A673 (cell line): ENCODE data around the gene LPXN. TPM values are rescaled to one million over a fixed set of nuclear protein-coding genes. Genes with fewer than 3 reads are reported as not detected.

Experiments
- BruUV-seq: library from RNA; stranded (reverse); fragments of 400-500 nt; replicated peaks from 2 replicates; lab custom pipeline; 2021; lab: Mats Ljungman, UMichigan
- CTCF ChIA-PET: fragments of 300-600 bp; sonication (Branson Sonifier 250); formaldehyde crosslinking; loops from one replicate; lab custom pipeline; 2022; ENCODE audit warnings: antibody characterized with exemption; lab: Charles Lee
- POLR2A ChIA-PET: fragments of 300-600 bp; sonication (Branson Sonifier 250); formaldehyde crosslinking; loops from one replicate; lab custom pipeline; 2022; ENCODE audit warnings: antibody characterized with exemption; ENCODE audit not compliant: low non-redundant PET; lab: Charles Lee
- DNase-seq: peaks from one replicate; pipeline ENCODE4 v3.0.0-alpha.2; 2015; ENCODE audit warnings: low spot score
- H3K27ac ChIP-seq: fragments of 200-600 bp; sonication (generic); 2 replicates; pipeline ENCODE4 v1.5.1; 2016; ENCODE audit warnings: mixed run types, low read depth, mild to moderate bottlenecking, mixed read lengths, antibody characterized with exemption, low read length; ENCODE audit not compliant: poor library complexity, severe bottlenecking
- H3K27me3 ChIP-seq: fragments of 200-600 bp; sonication (generic); replicated peaks from 2 replicates; pipeline ENCODE4 v1.6.1; 2017; ENCODE audit warnings: mixed run types, low read depth, mild to moderate bottlenecking, mixed read lengths, antibody characterized with exemption, low read length; ENCODE audit not compliant: insufficient read depth, poor library complexity
- H3K36me3 ChIP-seq: fragments of 200-600 bp; sonication (generic); 2 replicates; pipeline ENCODE4 v1.6.1; 2016; ENCODE audit warnings: mixed run types, mild to moderate bottlenecking, mixed read lengths, antibody characterized with exemption, low read length; ENCODE audit not compliant: insufficient read depth, poor library complexity, severe bottlenecking
- H3K4me1 ChIP-seq: fragments of 200-600 bp; sonication (generic); 2 replicates; pipeline ENCODE4 v1.6.1; 2017; ENCODE audit warnings: mixed run types, mild to moderate bottlenecking, mixed read lengths, antibody characterized with exemption, low read length; ENCODE audit not compliant: insufficient read depth, poor library complexity, severe bottlenecking
- H3K4me3 ChIP-seq: fragments of 200-600 bp; sonication (generic); 2 replicates; pipeline ENCODE4 v1.5.1; 2016; ENCODE audit warnings: low read depth, mixed run types, mild to moderate bottlenecking, mixed read lengths, low read length; ENCODE audit not compliant: poor library complexity, severe bottlenecking
- H3K9me3 ChIP-seq: fragments of 200-600 bp; sonication (generic); 2 replicates; pipeline ENCODE4 v1.6.1; 2016; ENCODE audit warnings: mixed run types, low read depth, mild to moderate bottlenecking, mixed read lengths, antibody characterized with exemption, low read length; ENCODE audit not compliant: poor library complexity, severe bottlenecking
- EZH2 ChIP-seq: fragments of 200-600 bp; sonication (generic); IDR thresholded peaks from 2 replicates; pipeline ENCODE4 v1.6.1; 2017; ENCODE audit warnings: borderline replicate concordance, low read depth, mild to moderate bottlenecking, mixed read lengths, antibody characterized with exemption, low read length; ENCODE audit not compliant: poor library complexity, severe bottlenecking
- intact Hi-C: fragments of 100-400 bp; cut with micrococcal nuclease; formaldehyde crosslinking; loops from one replicate; pipeline ENCODE4 v1.10.0; 2022; ENCODE audit not compliant: unreplicated experiment
- total RNA-seq: library from RNA; stranded (reverse); gene quantifications from 2 replicates; pipeline ENCODE4 v1.2.3, GENCODE V29; 2021
- TF ChIP-seq, protein P1 (sequence below): fragments of 300-800, 200-600 bp; sonication (generic); conservative IDR thresholded peaks from 2 replicates; pipeline ENCODE4 v1.5.1; 2017; ENCODE audit warnings: low read depth, mild to moderate bottlenecking, antibody characterized with exemption, low read length, moderate library complexity, mixed read lengths

Gene LPXN
- total RNA-seq, 1 experiment from 2014 or later = 3.3 TPM

DNA sequence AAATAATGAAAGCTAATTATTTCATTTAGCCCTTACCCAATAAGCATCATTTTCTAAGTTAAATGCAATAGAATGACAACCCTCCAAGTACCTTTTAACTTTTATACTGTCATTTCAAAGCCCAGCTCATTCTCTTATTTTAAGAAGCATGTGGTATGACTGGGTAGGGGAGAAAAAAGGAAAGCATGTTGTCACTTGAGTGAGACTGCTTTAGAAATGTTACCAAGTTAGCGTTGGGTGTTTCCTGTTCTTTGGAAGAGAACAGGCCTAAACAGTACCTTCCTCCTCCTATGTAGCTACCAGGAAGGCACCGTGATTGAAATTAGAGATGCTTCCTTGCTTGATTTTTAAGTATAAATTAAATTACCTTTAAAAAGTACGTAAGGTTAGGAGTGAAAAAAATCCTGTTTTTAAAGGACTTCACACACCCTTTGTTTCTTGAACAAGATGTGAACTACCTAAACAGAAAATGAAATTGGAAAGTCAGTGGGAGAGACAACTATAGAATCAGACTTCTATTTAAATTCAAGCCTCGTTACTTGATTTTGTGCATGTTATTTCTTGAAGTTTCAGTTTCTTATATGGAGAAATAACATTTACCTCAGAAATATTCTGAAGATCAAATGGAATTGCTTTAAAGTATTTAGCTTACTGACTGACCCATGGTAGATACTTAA, 46.1 kb upstream of the LPXN start:
- Histone ChIP-seq H3K27ac (no peak overlapping the region), H3K9me3 (no peaks in the 10 kb centered on the region), H3K27me3 (no peaks in the 10 kb centered on the region), H3K4me3 (no peak overlapping the region), H3K4me1 (peaks cover 13% of the 10 kb centered on the region), H3K36me3 (peaks cover 84% of the 10 kb centered on the region)
- DNase-seq = no peak
- intact Hi-C loops = no loop called here
- no TSS peak for BruUV-seq
- CTCF ChIA-PET = no interaction called here
- TF ChIP-seq, protein P1, sequence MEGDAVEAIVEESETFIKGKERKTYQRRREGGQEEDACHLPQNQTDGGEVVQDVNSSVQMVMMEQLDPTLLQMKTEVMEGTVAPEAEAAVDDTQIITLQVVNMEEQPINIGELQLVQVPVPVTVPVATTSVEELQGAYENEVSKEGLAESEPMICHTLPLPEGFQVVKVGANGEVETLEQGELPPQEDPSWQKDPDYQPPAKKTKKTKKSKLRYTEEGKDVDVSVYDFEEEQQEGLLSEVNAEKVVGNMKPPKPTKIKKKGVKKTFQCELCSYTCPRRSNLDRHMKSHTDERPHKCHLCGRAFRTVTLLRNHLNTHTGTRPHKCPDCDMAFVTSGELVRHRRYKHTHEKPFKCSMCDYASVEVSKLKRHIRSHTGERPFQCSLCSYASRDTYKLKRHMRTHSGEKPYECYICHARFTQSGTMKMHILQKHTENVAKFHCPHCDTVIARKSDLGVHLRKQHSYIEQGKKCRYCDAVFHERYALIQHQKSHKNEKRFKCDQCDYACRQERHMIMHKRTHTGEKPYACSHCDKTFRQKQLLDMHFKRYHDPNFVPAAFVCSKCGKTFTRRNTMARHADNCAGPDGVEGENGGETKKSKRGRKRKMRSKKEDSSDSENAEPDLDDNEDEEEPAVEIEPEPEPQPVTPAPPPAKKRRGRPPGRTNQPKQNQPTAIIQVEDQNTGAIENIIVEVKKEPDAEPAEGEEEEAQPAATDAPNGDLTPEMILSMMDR = no peak
- POLR2A ChIA-PET = no interaction called here

DNA sequence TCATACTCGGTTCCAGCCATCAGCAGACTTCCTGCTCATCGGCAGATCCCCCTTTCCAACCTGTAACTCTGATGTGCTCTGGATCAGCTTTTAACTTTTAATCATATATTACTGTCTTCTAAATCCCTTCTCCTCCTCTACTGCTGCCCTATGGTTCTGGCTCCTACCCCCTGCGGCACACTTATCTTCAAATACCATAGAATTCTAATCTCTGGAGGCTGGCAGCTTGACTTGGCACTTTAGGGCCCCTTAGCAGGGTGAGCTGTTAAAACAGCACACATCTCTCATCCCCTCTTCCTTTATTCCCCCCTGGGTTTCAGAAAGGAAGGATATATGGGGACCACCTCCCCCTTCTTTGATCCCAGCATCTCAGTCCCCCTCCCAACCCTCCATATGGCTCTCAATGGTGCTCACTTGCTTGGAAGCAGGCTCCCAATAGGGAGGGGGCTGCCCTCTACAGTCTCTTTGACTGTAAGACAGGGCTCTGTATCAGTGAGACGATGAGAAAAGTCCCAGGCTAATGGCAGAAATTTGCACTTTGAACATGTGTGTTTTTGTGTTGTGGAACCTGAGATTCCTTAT, 42.4 kb upstream of the LPXN start:
- no TSS peak for BruUV-seq
- peak; percentile 64 for DNase-seq
- POLR2A ChIA-PET = no interaction called here
- no peak for TF ChIP-seq EZH2
- TF ChIP-seq, protein P1 = peak; percentile 45
- peaks cover 17% of the 10 kb centered on the region for H3K4me1 ChIP-seq
- peaks cover 98% of the 10 kb centered on the region for H3K36me3 ChIP-seq
- no peak overlapping the region for H3K4me3 ChIP-seq
- no peaks in the 10 kb centered on the region for H3K27me3 ChIP-seq
- H3K27ac ChIP-seq = peak overlapping the region; percentile 52
- no peaks in the 10 kb centered on the region for H3K9me3 ChIP-seq
- intact Hi-C loops = loop anchor here (5.0 kb wide), 1 partner anchor 36 kb away; no protein-coding TSS in a partner anchor
- CTCF ChIA-PET = interaction anchor here (0.5 to 0.7 kb wide), 3 partner anchors 12 to 41 kb away, joined by 3 to 6 read pairs (median 3); no protein-coding TSS in a partner anchor

DNA sequence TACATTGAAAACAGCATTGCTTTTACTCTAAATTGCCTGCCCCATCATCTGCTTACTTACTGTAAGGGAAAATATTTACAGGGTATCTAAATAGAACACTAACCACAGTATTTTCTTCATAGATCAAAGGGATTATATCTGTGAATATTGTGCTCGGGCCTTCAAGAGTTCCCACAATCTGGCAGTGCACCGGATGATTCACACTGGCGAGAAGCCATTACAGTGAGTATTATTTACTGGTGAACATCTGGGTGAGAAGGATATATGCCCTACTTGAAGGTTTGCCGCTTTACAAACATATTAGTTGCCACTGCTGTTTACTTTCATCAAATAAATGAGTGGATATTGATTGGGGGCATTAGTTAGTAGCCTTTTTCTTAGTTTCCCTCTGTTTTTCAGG, 40.9 kb upstream of the LPXN start:
- H3K36me3 ChIP-seq = peaks cover 98% of the 10 kb centered on the region
- H3K27ac ChIP-seq = no peak overlapping the region
- CTCF ChIA-PET = no interaction called here
- H3K4me1 ChIP-seq = peaks cover 17% of the 10 kb centered on the region
- no peak overlapping the region for H3K4me3 ChIP-seq
- intact Hi-C loops = loop anchor here (5.0 kb wide), 1 partner anchor 34 kb away; no protein-coding TSS in a partner anchor
- POLR2A ChIA-PET = no interaction called here
- no peaks in the 10 kb centered on the region for H3K27me3 ChIP-seq
- BruUV-seq = no TSS peak
- TF ChIP-seq EZH2 = no peak
- TF ChIP-seq, protein P1 = no peak
- peak; percentile 50 for DNase-seq
- no peaks in the 10 kb centered on the region for H3K9me3 ChIP-seq
